Hypothalamus (tissue), 51 donors: ENCODE results near the gene CSF1R.
"Not testable (repeated sequence)": the region's sequence is repeated elsewhere in the genome, so short reads cannot be mapped to it uniquely, and the experiment has no call there.

Experiments used
- DNase-seq, 51 donors: peaks; one replicate each; lab custom pipeline; 2025; lab: John Stamatoyannopoulos, UW

The CSF1R gene

DNA sequence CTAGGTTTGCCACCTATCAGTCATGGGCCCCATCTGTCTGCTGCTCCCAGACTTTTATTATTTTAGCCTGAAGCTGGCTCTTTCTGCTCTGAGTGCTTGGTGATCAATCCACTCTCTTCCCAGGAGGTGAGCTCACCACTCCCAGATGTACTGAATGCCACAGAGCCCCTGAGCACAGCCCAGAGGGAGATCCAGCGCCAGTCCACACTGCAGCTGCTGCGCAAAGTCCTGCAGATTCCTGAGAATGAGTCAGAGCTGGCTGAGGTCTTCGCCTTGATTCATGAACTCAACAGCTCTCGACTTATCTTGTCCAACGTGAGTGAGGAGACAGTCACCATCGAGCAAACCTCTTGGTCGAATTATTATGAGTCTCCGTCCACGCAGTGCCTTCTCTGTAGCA, 49.8 kb downstream of the CSF1R start:
- no peak for DNase-seq

DNA sequence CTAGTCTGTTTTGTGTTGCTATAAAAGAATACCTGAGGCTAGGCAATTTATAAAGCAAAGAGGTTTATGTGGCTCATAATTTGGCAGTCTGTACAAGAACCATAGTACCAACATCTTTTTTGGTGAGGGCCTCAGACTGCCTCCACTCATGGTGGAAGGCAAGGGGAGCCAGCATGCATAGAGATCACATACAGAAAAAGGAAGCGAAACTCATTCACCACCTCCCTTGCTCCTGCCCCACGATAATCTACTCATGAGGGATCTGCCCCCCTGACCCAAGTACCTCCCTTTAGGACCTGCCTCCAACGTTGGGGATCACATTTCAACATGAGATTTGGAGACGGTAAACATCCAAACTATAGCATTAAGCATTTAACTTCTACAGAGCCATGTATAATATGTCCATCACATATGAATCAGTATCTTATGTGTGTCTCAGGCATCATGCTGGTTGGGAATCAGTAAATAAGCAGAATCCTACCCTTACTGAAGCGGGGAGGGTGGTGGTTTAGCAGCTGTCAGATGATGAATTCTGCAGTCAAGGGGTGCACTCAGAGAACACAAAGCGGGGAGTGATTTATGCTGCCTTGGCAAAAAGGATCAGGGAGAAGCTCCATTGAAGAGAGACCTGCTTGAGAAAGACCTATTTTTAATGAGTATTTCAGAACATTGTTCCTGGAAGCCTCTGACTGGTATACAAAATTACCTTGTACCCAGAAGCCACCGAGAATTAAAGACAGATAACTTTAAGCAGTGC, 51.0 kb downstream of the CSF1R start:
- DNase-seq: no peak

- no peak for DNase-seq
These were observed 51.7 kb downstream of the CSF1R start for GRCh38 chr5:150034662-150035061.

DNA sequence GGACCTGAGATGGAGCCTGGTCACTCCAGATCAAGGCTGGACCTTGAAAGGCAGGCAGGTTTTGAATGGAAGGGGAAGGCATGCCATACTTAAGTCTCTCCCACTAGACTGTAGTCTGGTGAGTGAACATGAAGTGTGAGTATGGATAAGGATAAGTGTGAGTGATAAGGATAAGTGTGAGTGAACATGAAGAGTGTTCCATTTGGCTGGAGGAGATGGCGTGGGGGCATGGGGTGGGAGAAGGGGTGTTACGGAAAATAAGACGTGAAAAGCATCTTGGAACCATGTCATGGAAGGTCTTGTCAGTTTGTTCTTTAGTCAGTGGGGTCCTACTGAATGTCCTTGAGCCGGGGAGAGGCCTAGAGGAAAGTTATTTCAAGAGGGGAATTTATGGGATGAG, 53.0 kb downstream of the CSF1R start:
- no peak for DNase-seq

DNA sequence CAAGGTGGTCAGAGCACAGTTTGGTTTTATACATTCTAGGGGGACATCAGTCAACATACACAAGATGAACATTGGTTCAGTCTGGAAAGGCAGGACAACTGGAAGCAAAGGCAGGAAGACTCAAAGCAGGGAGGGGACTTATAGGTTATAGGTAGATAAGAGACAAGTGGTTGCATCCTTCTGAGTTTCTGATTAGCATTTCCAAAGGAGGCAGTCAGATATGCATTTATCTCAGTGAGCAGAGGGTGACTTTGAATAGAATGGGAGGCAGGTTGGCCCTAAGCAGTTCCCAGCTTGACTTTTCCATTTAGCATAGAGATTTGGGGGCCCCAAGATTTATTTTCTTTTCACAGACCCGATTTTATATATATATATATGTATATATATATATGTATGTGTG, 58.3 kb downstream of the CSF1R start:
- DNase-seq: not testable (repeated sequence)

DNA sequence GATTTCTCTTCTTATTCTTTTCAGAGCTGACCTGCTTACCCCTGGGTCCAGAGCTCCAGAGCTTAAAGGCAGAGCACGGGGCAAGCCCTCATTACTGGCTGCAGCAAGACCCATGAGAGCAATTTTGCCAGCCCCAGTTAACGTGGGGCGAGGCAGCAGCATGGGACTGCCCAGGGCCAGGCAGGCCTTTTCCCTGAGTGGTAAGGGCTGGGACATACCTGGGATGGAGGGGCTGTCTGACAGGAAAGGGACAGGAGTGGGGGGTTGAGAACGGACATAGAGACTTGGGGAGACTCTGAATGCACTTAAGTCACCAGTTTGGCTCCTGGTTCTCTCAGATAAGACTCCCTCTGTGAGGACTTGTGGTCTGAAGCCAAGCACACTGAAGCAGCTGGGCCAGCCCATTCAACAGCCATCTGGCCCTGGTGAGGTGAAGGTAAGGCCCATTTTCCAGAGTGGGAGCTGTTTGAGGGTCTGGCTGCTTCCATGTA, 59.6 kb downstream of the CSF1R start:
- no peak for DNase-seq

DNA sequence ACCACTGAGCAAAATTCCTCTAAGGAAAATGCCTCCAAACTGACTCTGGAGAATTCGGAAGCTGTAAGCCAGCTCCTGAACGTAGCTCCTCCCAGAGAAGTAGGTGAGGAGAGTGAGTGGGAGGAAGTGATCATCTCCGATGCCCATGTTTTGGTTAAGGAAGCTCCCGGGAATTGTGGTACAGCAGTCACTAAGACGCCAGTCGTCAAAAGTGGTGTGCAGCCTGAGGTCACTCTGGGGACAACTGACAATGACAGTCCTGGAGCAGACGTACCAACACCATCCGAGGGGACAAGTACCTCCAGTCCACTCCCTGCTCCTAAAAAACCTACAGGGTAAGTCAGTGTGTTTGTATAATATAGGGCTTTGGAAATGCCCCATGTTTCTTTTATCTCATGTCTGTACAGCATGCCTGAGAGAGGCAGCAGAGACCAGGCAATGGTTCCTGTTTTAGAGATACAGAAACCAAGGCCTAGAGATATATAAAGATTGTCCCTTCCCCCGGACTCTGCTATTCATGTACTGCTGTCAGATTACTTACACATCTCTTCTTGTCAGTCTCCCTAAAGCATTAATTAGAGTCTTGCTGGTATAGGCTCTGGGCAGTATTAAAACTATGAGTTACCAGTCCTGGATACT, 61.9 kb downstream of the CSF1R start:
- DNase-seq: peak in 1 of 51 donors; percentile 13

DNA sequence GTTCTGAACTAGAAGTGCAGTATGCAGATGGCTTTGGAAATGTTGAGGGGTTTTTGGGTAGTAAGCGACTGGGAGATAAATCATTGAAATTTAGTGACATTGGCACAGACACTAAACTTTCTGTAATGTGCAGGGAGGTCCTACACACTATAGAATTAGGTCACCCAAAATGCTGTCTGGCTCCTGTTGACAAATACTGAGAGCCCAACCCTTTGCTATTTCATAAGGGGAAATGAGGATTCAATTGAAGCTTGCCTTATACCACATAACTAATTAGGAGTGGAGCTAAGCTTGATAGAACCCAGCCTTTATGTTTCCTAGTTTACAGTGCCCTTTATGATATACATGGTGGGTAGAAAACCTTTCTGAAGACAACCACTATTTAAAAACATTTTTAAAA, 63.2 kb downstream of the CSF1R start:
- DNase-seq: no peak

DNA sequence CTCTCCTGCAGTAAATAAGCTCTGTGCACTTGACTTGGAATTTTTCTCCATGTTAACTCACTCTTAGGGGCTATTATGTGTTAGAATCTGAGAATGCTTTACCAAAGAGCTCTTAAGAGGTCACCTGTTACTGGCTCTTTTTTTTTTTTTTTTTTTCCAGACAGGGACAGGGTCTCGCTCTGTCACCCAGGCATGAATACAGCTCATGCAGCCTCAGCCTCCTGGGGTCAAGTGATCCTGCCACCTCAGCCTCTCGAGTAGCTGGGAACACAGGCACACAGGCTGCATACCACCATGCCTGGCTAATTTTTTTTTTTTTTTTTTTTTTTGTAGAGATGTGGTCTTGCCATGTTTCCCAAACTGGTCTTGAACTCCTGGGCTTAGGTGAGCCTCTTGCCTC, 63.7 kb downstream of the CSF1R start:
- no peak for DNase-seq

DNA sequence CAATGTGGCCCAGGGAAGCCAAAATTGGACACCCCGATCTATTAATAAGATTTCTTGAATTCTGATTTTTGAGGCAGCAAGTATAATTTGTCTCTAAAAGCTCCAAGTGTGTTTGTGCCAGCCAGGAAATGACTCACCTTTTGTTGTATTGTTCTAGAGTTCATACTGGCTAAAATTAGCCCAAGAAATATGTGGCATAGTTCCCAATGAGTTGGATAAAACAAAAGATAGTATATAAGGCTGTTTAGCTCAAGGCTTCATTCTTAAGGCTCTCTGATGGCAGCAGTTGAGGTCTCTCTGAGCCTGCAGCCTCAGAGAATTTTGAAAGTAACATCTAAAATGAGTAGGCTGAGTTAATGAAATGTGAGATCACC, 64.2 kb downstream of the CSF1R start:
- DNase-seq: peak in 1 of 51 donors; percentile 36

DNA sequence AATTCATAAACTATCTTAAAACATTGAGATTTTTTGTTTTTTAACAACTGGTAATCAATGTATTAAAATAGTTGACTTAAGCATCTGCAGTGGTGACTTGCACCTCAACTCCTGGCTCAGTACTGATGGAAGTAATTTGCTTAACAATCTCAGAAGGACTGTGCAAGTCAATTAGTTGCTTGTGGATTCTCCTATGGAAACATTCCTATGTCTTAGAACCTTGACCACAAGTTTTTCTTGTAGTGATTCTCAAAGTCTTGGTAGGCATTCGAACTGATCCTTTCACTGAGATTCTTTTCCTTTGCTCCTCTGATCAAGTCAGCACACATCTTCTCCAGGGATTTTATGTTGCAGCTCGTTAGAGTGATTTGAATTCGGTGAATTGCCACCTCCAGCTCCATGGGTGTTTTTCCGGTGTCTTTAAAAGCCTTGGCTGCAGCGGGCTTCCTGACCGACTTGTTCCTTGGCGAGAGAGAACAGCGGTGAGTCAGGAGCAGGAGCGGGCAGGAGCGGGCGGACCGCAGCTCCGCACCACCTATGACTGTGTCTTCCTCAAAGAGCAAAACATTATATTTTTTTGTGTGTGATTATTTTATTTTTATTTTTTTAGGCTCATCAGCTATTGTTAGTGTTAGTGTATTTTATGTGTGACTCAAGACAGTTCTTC, 64.7 kb downstream of the CSF1R start:
- peak in 4 of 51 donors; percentile 7 to 38 (median 16) for DNase-seq

- no peak for DNase-seq
These were observed 66.1 kb downstream of the CSF1R start for GRCh38 chr5:150020249-150020648.

DNA sequence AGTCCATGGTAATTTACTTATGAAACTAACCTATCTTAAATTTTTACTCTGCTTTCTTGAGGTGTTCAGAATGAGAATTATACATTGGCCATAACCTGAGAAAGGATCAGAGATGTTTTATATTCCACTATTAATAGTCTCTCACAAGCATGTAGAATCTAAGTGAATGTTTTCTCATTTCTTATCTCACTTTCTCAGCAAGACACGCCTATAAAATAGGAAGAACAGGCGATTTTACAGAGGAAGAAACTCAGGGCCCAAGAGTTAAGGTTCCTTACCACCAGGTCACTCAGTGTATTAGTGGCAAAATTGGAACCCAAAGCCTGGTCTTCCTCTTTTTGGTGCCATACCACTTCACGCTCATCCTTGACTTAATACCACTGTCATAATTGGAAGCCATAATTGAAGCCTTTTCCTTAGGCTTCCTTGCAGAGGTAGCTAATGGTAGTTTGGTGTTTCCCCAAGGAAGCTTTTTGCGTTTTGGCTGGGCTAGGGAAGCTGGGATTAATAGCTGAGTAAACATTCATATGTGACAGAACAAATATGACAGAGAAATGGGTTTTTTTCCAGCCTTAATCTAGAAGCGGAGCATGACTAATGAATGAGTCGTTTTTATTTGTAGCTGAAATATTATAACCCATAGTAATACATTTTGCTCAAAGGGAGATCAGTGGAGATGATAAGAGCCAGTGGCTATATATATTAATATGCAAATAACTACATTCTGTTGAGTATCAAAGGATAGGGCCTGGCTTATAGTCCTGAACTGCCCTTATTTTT, 68.9 kb downstream of the CSF1R start:
- DNase-seq: no peak

GRCh38 chr5:150016537-150016936, 69.8 kb downstream of the CSF1R start:
- no peak for DNase-seq

GRCh38 chr5:150015415-150015814, 70.9 kb downstream of the CSF1R start:
- DNase-seq: no peak

- no peak for DNase-seq
These were observed 71.9 kb downstream of the CSF1R start for GRCh38 chr5:150014456-150014855.

DNA sequence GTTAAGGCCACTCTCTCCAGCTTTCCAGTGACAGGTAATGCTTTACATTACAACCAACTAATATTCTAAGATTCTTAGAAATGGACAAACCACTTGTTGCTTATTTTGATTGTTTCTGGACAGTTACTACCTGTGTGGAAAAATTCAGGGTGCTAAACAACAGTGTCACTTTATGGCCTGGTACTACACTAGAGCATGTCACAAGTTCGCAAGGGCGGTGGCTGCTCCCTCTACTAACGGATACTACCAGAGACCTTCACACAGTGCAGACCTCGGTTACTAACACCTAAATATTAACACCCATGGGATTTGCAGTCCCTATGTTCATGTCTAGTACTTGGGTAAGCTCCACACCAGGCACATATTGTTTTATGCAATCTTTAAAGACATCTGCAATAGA, 72.4 kb downstream of the CSF1R start:
- no peak for DNase-seq

GRCh38 chr5:150009671-150010387, 76.5 kb downstream of the CSF1R start:
- DNase-seq: no peak

- DNase-seq: no peak
These were observed 79.3 kb downstream of the CSF1R start for GRCh38 chr5:150007050-150007449.

DNA sequence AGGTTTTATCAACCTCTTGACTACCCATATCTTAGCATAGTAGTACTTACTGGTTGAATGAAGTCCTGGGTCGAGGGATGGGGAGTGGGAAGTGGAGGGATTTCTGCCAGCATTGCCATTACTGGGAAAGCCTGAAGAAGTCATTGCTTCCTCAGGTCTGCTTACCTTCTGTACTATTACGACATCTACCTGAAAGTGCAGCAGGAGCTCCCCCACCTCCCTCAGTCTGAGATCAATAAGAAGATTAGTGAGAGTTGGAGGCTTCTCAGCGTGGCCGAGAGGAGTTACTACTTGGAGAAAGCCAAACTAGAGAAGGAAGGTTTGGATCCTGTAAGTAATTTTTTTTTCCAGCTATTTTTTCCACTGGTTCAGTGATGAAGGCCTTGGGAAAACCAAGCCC, 80.0 kb downstream of the CSF1R start:
- no peak for DNase-seq
